SK-MEL-5 (cell line): ENCODE data around the gene ASB3. TPM values are rescaled to one million over a fixed set of nuclear protein-coding genes. Genes with fewer than 3 reads are reported as not detected.
"Not testable (repeated sequence)": the region's sequence is repeated elsewhere in the genome, so short reads cannot be mapped to it uniquely, and the experiment has no call there.

Experiments
- DNase-seq: peaks from one replicate; pipeline ENCODE4 v3.0.0-alpha.2; 2016; ENCODE audit warnings: low read depth, low spot score
- in situ Hi-C: cut with HindIII; loops from 2 replicates; pipeline ENCODE4 v1.10.0; 2016; ENCODE audit warnings: low sequenced_read_pairs, high pct_unique_total_duplicates, low pct_unique_long_range_greater_than_20kb
- total RNA-seq: library from RNA; depleted of rRNA; stranded (reverse); fragments of >200 nt; shearing (Covaris generic); gene quantifications from 2 replicates; pipeline ENCODE4 v1.2.3, GENCODE V29; 2014

ASB3 gene
- total RNA-seq, 1 experiment from 2014 or later = 31.6 TPM

GRCh38 chr2:53697686-53698085 lies 89.1 kb downstream of the ASB3 start:
- DNase-seq = no peak
- in situ Hi-C loops = no loop called here

DNA sequence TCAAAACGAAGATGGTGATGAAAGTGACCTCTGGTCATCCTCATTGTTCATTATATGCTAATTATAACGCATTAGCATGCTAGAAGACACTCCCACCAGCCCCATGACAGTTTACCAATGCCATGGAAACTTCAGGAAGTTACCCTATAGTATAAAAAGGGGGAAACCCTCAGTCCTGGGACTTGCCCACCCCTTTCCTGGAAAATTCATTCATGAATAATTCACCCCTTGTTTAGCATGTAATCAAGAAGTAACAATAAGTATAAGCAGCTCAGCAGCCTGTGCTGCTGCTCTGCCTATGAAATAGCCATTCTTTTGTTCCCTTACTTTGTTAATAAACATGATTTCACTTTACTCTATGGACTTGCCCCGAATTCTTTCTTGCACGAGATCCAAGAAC lies 89.7 kb downstream of the ASB3 start:
- in situ Hi-C loops = no loop called here
- DNase-seq = no peak

GRCh38 chr2:53695575-53695974 lies 91.2 kb downstream of the ASB3 start:
- DNase-seq = no peak
- in situ Hi-C loops = no loop called here

GRCh38 chr2:53694096-53694771 lies 92.5 kb downstream of the ASB3 start:
- DNase-seq = no peak
- in situ Hi-C loops = no loop called here

- in situ Hi-C loops = no loop called here
Measured at GRCh38 chr2:53690876-53691275, 95.9 kb downstream of the ASB3 start.

DNA sequence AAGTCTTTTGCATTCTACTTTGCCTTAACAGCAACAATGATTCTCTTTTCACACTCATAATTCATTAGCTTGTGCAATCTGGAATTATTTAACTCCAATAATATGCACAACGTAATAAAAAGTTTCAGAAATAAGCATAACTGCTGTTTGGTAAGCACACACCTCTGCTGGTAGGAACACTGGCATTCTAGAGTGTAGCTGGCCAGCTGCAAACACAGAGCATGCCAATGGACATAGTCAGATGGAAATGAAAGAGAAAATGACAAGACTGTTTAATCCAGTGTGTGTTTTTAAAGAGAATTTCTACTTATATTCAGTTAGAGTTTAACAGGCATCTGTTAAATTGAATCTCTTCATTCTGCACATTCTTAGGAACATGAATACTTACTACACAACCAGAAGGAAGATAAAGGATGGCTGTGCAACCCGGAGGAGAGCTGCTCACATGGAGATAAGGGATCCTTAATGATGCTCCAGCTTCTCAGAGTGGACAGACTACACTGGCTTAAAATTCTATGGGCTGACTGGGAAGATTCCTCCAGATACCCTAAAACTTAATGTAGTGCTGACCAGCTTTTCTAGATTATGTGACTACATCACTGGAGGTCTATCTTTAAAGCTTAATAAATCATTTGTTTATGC lies 113.8 kb downstream of the ASB3 start:
- in situ Hi-C loops = no loop called here
- no peak for DNase-seq

More at GRCh38 chr2:53690876-53691275, 95.9 kb downstream of the ASB3 start:
- DNase-seq = no peak

- in situ Hi-C loops = no loop called here
- no peak for DNase-seq
Measured at GRCh38 chr2:53670331-53670730, 116.4 kb downstream of the ASB3 start.

DNA sequence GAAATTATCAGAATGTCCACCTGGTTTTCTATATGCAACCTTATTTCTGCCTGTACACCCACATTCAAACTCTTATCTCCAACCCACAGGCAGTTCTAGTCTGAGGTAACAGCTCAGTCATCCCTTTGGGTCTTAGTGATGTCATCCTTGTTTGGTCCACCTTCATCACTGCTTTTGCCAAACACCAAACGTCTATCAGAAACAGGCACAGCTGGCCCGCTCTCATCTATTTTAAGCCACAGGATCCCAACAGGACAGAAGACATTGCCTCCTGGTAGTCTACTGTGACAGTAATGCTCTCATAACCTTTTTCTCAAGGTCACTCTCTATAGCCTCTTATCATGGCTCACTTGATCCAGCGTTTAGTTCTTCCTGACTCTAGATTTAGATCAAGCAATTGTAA lies 118.1 kb downstream of the ASB3 start:
- DNase-seq = no peak
- in situ Hi-C loops = no loop called here

GRCh38 chr2:53667130-53667529 lies 119.6 kb downstream of the ASB3 start:
- in situ Hi-C loops, DNase-seq: not testable (repeated sequence)

DNA sequence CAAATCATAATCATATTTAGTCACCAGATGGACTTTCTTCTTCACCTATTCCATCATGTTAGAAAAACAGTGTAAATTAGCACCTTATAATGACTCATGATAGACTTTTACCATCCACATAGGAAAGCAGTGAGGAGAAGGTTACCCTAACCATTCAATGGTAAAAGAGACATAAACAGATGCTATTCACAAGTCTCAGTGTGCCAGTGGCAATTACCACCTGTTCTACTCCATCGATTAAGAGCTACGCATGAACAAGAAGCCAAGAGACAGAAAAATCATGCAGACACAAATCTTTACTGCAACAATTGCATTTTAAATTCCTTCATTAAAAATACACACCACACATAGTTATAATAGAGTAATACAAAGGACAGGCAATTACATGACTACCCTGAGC lies 125.9 kb downstream of the ASB3 start:
- DNase-seq = no peak
- in situ Hi-C loops = no loop called here

DNA sequence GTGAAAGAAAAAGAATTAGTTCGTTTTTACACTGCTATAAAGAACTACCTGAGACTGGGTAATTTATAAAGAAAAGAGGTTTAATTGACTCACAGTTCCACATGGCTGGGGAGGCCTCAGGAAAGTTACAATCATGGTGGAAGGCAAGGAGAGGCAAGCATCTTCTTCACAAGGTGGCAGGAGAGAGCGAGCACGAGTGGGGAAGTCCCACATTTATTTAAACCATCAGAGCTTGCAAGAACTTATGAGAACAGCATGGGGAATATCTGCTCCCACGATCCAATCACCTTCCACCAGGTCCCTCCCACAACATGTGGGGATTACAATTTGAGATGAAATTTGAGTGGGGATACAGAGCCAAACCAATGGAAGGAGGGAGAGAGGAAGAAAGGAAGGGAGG lies 128.3 kb downstream of the ASB3 start:
- DNase-seq = not testable (repeated sequence)

DNA sequence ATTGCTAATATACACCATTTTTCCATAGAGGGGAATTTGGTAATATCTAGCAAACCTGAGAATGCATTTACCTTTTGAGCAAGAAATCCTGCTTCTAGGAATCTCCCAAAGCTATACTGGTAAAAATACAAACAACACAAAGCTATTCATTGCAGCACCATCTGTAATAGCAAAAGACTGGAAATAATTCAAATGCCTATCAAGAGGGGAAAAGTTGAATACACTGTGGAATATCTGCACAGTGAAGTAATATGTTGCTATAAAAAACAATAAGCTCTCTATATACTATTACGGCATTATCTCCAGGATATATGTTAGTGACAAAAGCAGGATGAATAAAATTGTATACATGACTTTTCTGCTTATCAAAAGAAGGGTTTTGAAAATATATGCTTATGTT lies 131.5 kb downstream of the ASB3 start:
- DNase-seq = peak; percentile 23
- in situ Hi-C loops = no loop called here

More for the DNA sequence above, 128.3 kb downstream of the ASB3 start:
- in situ Hi-C loops = not testable (repeated sequence)

DNA sequence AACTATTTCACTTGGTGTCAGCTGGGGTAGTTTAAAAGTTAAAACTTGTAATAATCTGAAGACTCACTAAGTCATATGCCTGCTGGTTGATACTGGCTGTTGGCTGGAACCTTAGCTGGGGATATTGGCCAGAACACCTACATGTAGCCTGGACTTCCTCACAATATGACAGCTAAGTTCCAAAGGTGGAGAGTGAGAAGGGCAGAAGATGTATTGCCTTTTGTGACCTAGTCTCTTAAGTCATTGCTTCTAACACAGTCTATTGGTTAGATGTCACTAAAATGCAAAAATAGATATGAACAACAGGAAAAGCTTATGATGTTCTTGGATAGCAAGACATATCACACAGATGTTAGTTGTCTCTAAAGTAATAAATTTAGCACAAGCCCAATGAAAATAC lies 132.4 kb downstream of the ASB3 start:
- no peak for DNase-seq
- in situ Hi-C loops = no loop called here

- peak; percentile 59 for DNase-seq
Measured at GRCh38 chr2:53652131-53652530, 134.6 kb downstream of the ASB3 start.

DNA sequence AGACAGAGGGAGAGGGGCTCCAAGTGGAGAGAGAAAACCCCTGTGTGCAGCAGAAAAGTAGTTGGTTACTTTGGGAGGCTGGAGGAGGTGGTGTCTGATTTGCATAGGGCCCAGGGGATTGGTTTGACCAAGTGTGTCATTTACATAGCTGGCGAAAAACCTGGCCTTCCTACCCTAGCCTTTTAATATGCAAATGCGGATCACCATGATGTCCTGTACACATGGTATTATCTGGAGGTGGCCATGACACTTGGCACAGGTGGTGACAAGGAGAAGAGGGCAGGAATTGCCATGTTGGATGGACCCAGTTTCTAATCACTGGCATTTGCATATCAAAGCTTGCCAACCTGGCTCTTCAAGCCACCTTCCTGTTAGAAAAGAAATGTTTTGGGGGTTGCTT lies 140.0 kb downstream of the ASB3 start:
- no peak for DNase-seq
- in situ Hi-C loops = no loop called here

More at GRCh38 chr2:53652131-53652530, 134.6 kb downstream of the ASB3 start:
- in situ Hi-C loops = no loop called here

DNA sequence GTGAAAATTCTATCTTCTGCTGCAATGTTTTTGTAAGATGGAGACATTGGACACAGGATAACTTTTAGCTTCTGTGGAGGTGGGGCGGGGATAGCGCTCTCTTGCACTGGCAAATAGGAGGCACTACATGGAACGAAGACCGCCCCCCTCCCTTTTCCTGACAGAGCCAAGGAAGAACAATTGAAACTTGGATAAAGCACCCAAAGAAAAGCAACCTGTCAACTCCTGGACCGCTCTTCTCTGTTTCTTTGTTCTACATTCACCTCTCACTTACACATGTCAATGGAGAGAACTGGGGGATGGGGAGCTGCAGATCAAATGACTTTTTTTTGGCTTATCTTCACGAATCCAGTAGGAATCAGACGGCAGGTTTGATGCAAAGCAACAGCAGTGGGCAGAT lies 145.5 kb downstream of the ASB3 start:
- DNase-seq = no peak
- in situ Hi-C loops = no loop called here

DNA sequence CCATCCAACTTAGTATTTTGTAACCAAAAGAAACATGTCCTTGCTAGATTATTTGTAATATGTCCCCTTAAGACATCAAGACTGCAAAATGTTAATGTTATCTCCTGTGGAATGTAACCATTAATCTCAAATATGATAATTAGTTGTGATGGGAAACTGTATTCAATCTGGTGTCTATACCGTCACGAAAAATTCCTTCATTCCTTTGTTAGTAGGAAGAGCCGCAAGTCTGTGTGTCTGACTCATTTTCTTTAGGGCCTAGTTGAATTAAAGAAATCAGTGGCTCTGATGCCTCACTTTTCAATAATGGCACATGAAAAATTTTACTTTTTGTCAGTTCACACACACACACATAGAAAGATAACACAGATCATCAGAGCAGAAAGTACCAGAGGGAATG lies 146.3 kb downstream of the ASB3 start:
- in situ Hi-C loops = no loop called here
- no peak for DNase-seq

DNA sequence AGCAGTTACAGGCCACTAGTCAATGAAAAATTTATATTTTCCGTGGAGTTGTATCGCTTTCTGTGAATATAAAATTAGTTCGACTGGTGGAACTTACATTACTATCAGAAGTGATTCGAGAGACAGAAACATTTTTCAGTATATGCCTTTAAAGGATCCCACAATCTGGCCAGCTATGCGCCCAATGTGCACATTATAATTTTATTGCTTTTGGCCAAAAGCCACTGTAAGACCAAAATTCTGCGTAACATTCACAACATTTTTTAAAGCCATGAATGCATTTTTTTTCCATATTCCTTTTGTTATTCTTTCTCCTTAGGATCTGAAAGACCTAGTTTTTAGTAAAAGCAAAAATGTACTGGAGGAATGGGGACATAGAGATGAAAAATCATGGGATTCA lies 150.2 kb downstream of the ASB3 start:
- in situ Hi-C loops = no loop called here
- DNase-seq = no peak

GRCh38 chr2:53636109-53636508 lies 150.6 kb downstream of the ASB3 start:
- no peak for DNase-seq
- in situ Hi-C loops = no loop called here
